Measurements from ENCODE around the gene KNL1. TPM values are rescaled to one million over a fixed set of nuclear protein-coding genes. Genes with fewer than 3 reads are reported as not detected.
"Not testable (repeated sequence)": the region's sequence is repeated elsewhere in the genome, so short reads cannot be mapped to it uniquely, and the experiment has no call there.

KNL1 gene
- total and polyA plus RNA-seq, 12 donors: 0.13 to 7.9 (median 1.4) TPM

DNA sequence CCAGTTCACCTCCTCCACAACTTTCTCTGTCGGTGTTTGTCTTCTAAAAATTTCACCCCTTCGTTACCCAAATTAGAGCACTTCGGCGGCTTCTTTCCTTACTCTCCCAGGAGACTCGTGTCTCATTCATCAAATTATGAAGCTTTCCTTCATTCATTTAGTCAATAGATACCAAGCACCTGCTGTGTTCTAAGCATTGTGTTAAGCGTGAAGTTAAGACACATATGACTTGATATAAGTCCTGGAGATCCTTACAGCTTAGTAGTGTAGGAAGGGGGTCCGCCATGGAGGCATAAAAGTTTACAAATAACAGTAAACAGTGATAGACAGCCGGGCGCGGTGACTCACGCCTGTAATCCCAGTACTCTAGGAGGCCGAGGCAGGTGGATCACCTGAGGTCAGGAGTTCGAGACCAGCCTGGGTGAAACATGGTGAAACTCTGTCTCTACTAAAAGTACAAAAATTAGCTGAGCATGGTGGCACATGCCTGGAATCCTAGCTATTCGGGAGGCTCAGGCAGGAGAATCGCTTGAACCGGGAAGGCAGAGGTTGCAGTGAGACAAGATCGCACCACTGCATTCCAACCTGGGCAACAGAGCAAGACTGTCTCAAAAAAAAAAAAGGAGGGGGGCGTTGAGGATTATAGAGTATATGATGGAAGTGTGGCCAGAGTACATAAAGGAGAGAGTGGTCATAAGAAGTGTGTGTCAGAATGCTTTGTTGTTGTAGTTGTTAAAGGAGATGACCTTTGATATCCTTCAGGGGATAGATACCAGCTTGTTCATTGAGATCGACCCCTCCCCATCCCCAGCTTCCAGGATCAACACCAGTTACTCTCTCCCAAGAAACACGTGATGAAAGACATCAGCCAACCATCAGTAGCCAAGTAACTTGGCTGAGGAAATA, 28.5 kb upstream of the KNL1 start:
- Histone ChIP-seq H3K27me3 (no peaks in the 10 kb centered on the region), H3K4me1 (replicated peaks in 1 of 2) (peaks cover 14 to 39% of the 10 kb centered on the region in 2 donors), H3K36me3 (replicated peaks in 1 of 2) (no peaks in the 10 kb centered on the region), H3K4me3 (peak overlapping the region in 1 of 4 donors; percentile 71), H3K27ac (peak overlapping the region in 2 of 5 donors; percentile 93 to 94), H3K9me3 (replicated peaks in 1 of 3) (no peaks in the 10 kb centered on the region)
- intact Hi-C loops (cut with DNase I): no loop called here
- no peak for DNase-seq
- 40 to 53% (median 46%) methylated on average over 17 to 18 of the region's 20 CpGs for WGBS, 4 donors
- TF ChIP-seq, protein P1, sequence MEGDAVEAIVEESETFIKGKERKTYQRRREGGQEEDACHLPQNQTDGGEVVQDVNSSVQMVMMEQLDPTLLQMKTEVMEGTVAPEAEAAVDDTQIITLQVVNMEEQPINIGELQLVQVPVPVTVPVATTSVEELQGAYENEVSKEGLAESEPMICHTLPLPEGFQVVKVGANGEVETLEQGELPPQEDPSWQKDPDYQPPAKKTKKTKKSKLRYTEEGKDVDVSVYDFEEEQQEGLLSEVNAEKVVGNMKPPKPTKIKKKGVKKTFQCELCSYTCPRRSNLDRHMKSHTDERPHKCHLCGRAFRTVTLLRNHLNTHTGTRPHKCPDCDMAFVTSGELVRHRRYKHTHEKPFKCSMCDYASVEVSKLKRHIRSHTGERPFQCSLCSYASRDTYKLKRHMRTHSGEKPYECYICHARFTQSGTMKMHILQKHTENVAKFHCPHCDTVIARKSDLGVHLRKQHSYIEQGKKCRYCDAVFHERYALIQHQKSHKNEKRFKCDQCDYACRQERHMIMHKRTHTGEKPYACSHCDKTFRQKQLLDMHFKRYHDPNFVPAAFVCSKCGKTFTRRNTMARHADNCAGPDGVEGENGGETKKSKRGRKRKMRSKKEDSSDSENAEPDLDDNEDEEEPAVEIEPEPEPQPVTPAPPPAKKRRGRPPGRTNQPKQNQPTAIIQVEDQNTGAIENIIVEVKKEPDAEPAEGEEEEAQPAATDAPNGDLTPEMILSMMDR (IDR thresholded peaks at IDR 0.05): no peak
- no peak for TF ChIP-seq POLR2A (IDR thresholded peaks at IDR 0.05)

DNA sequence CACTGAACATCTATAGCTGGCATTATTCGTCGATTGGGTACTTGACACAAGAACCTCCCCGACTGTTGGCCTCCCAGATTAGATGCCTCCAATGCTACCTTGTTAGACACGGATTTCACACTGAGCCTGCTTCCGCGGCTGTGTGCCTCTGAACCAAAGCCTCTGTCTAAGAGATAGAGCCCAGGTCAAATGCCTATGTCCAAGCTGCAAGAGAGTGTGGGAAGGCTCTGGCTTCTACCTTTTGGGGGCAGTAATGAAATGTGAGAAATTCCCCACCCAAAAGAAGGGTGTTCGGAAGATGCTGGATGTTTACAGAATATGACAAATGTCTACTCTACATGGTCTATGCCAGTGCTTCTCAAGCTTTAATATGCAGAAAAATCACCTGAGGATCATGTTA, 26.9 kb upstream of the KNL1 start:
- Histone ChIP-seq H3K4me1 (replicated peaks in 1 of 2) (peaks cover 14 to 38% of the 10 kb centered on the region in 2 donors), H3K36me3 (replicated peaks in 1 of 2) (no peaks in the 10 kb centered on the region), H3K27me3 (no peaks in the 10 kb centered on the region), H3K9me3 (replicated peaks in 1 of 3) (no peaks in the 10 kb centered on the region), H3K27ac (no peak overlapping the region), H3K4me3 (no peak overlapping the region)
- WGBS, 4 donors: 23 to 37% (median 29%) methylated on average over 3 to 7 of the region's 7 CpGs
- intact Hi-C loops (cut with DNase I): no loop called here
- DNase-seq: no peak
- TF ChIP-seq, protein P1 (IDR thresholded peaks at IDR 0.05): no peak
- no peak for TF ChIP-seq POLR2A (IDR thresholded peaks at IDR 0.05)

DNA sequence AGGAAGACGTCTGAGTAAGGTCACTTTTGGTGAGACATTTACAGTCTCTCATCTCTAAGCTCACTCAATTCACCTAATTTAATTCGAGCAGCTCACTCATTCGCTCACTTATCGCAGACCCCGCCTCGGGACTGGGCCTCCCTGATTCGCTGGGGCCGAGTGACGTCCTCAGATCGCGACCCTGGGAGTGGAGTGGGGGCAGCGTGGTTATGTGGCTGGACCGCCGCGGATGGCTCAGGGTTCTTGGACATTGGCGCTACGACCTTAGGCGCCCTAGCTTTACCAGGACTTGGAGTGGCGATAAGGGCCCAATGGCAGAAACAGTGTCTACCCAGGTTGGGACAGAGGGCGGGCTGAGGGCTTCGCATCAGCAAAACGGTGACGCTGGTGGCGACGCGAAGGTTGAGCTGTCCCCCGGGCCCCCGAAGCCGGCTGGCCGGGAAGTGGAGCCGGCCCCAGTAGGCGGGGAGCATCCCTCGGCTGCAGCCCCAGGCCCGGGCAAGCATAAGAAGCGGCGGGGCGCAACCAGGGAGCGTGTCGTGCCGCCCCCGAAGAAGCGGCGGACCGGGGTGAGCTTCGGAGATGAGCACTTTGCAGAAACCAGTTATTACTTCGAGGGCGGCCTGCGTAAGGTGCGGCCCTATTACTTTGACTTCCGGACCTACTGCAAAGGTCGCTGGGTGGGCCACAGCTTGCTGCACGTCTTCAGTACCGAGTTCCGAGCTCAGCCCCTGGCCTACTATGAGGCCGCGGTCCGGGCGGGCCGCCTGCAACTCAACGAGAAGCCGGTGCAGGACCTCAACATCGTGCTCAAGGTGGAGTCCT, 24.7 kb upstream of the KNL1 start, which contains the start of gene RPUSD2:
RPUSD2 (plus strand) TSS at position 171 of the 825 bp plus-strand sequence; CDS start at position 210, 39 bp downstream.
- peaks cover 14 to 22% of the 10 kb centered on the region in 2 donors for H3K4me1 ChIP-seq (replicated peaks in 1 of 2)
- intact Hi-C loops (cut with DNase I): no loop called here
- peak; percentile 49 to 75 for TF ChIP-seq POLR2A (IDR thresholded peaks at IDR 0.05)
- TF ChIP-seq, protein P1 (IDR thresholded peaks at IDR 0.05): no peak
- H3K36me3 ChIP-seq (replicated peaks in 1 of 2): peaks cover 0 to 19% of the 10 kb centered on the region in 2 donors
- WGBS, 4 donors: 0% methylated on average over 26 to 62 of the region's 62 CpGs
- no peaks in the 10 kb centered on the region for H3K9me3 ChIP-seq (replicated peaks in 1 of 3)
- H3K27me3 ChIP-seq: no peaks in the 10 kb centered on the region
- peak within 1 kb of the TSS; percentile 20 to 87 (median 78) for H3K4me3 ChIP-seq
- H3K27ac ChIP-seq: peak within 1 kb of the TSS; percentile 63 to 87 (median 71)
- peak; percentile 92 to 98 (median 95) for DNase-seq

DNA sequence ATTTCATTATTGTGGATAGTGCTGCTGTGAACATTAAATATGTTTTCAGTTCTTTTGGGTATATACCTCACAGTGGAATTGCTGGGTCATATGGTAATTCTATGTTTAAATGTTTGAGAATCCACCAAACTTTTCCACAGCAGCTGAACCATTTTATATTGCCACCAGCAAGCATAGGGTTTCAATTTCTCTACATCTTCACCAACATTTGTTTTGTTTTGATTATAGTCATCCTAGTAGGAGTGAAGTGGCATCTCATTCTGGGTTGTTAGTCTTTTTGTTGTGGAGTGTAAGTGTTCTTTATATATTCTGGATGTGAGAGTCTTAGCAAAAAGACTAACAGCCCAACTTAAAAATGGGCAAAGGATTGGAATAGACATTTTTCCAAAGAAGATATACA, 18.9 kb upstream of the KNL1 start:
- H3K9me3 ChIP-seq (replicated peaks in 1 of 3): no peaks in the 10 kb centered on the region
- intact Hi-C loops (cut with DNase I): no loop called here
- peaks cover 0 to 19% of the 10 kb centered on the region in 2 donors for H3K36me3 ChIP-seq (replicated peaks in 1 of 2)
- TF ChIP-seq, protein P1 (IDR thresholded peaks at IDR 0.05): no peak
- no peak for TF ChIP-seq POLR2A (IDR thresholded peaks at IDR 0.05)
- no peaks in the 10 kb centered on the region for H3K27me3 ChIP-seq
- no peak overlapping the region for H3K27ac ChIP-seq
- H3K4me3 ChIP-seq: no peak overlapping the region
- DNase-seq: no peak
- H3K4me1 ChIP-seq (replicated peaks in 1 of 2): peaks cover 5 to 7% of the 10 kb centered on the region in 2 donors

DNA sequence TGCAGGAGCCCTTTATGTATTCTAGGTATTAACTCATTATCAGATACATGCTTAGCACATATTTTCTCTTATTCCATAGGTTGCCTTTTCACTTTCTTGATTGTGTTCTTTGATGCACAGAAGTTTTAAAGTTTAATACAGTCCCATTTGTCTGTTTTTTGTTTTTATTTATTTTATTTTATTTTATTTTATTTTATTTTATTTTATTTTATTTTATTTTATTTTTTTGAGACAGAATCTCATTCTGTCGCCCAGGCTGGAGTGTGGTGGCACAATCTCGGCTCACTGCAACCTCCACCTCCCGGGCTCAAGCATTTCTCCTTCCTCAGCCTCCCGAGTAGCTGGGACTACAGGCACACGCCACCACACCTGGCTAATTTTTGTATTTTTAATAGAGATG, 17.1 kb upstream of the KNL1 start:
- H3K9me3 ChIP-seq (replicated peaks in 1 of 3); intact Hi-C loops (cut with DNase I); H3K4me3 ChIP-seq; H3K27ac ChIP-seq; H3K27me3 ChIP-seq; DNase-seq; H3K4me1 ChIP-seq (replicated peaks in 1 of 2): not testable (repeated sequence)
- WGBS, 4 donors: 94 to 99% (median 99%) methylated on average over 5 of the region's 5 CpGs
- H3K36me3 ChIP-seq (replicated peaks in 1 of 2): peaks cover 0 to 19% of the 10 kb centered on the region in 2 donors
